Stimulated activated CD8-positive, alpha-beta memory T cell treated with anti-CD3 and anti-CD28 coated beads, Interleukin-12 subunit alpha, Interleukin-12 subunit beta, amount 100 ng/mL, for 1 hour (primary cell): Measurements from ENCODE around the gene PINLYP.

Experiments used
- DNase-seq: peaks from one replicate; pipeline ENCODE4 v3.0.0-alpha.2; 2020; ENCODE audit warnings: low read depth

PINLYP gene

GRCh38 chr19:43606569-43607229, 31.1 kb downstream of the PINLYP start:
- DNase-seq, result no peak

- no peak for DNase-seq
Measured at GRCh38 chr19:43607238-43608205, 31.9 kb downstream of the PINLYP start.

GRCh38 chr19:43609872-43610271, 34.3 kb downstream of the PINLYP start:
- no peak for DNase-seq

- DNase-seq, result no peak
Measured at GRCh38 chr19:43610493-43610892, 34.9 kb downstream of the PINLYP start.

GRCh38 chr19:43611788-43612187, 36.2 kb downstream of the PINLYP start, which contains the start of gene SRRM5:
Gene SRRM5, plus strand, starts transcription at chr19:43612088. Its CDS starts 34 bp downstream, at chr19:43612122.
- DNase-seq, result no peak

- no peak for DNase-seq
Measured at GRCh38 chr19:43612374-43612773, 36.8 kb downstream of the PINLYP start.

- DNase-seq, result no peak
Measured at GRCh38 chr19:43616306-43616705, 40.7 kb downstream of the PINLYP start.

GRCh38 chr19:43616954-43617353, 41.4 kb downstream of the PINLYP start:
- DNase-seq, result no peak

- no peak for DNase-seq
Measured at GRCh38 chr19:43618921-43619261, 43.3 kb downstream of the PINLYP start.

- peak; percentile 76 for DNase-seq
Measured at GRCh38 chr19:43619262-43620060, 43.9 kb downstream of the PINLYP start, which contains the start of gene ZNF428. Gene ZNF428, minus strand, starts transcription at chr19:43619629. Its CDS starts 5,325 bp downstream, at chr19:43614304.

GRCh38 chr19:43620061-43621001, 44.7 kb downstream of the PINLYP start:
- DNase-seq, result peak; percentile 78

GRCh38 chr19:43622070-43622469, 46.5 kb downstream of the PINLYP start:
- no peak for DNase-seq

GRCh38 chr19:43622956-43623355, 47.4 kb downstream of the PINLYP start:
- DNase-seq, result no peak

- no peak for DNase-seq
Measured at GRCh38 chr19:43623889-43624670, 48.5 kb downstream of the PINLYP start.

- peak; percentile 67 for DNase-seq
Measured at GRCh38 chr19:43624933-43625332, 49.3 kb downstream of the PINLYP start.

GRCh38 chr19:43625918-43626579, 50.4 kb downstream of the PINLYP start:
- DNase-seq, result no peak

GRCh38 chr19:43626838-43627237, 51.2 kb downstream of the PINLYP start:
- no peak for DNase-seq

GRCh38 chr19:43628646-43629326, 53.2 kb downstream of the PINLYP start:
- DNase-seq, result no peak

GRCh38 chr19:43631491-43631890, 55.9 kb downstream of the PINLYP start:
- no peak for DNase-seq
